ENCODE data around the gene TOGARAM2.

The TOGARAM2 gene

DNA sequence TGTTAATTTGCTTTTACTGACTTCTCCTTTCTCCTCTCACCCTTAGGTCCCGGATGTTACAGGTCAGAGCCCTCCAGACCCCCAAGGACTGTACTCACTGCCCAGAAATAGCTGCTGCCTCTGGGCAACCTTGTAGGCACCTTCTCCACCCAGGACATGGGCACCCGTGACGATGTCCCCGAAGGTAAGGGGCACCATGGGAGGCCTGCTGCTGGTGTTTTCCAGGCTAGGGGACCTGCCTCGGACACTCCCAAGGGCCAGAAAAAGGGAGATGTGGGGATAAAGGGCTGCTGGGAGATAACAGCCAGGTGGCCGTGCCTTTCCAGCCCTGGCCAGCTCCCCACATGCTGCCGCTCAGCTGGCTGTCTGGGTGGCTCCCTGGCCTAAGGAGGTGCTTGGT is 13.6 kb downstream of the TOGARAM2 start:
- no peak for DNase-seq (ENCODE audit: extremely low spot score)
- ChIA-PET POLR2A (no interaction called here), CTCF (interaction anchor here (1.7 kb wide), 1 partner anchor 929 kb away, joined by 4 read pairs; no protein-coding TSS in a partner anchor)
- TF ChIP-seq, protein P1, sequence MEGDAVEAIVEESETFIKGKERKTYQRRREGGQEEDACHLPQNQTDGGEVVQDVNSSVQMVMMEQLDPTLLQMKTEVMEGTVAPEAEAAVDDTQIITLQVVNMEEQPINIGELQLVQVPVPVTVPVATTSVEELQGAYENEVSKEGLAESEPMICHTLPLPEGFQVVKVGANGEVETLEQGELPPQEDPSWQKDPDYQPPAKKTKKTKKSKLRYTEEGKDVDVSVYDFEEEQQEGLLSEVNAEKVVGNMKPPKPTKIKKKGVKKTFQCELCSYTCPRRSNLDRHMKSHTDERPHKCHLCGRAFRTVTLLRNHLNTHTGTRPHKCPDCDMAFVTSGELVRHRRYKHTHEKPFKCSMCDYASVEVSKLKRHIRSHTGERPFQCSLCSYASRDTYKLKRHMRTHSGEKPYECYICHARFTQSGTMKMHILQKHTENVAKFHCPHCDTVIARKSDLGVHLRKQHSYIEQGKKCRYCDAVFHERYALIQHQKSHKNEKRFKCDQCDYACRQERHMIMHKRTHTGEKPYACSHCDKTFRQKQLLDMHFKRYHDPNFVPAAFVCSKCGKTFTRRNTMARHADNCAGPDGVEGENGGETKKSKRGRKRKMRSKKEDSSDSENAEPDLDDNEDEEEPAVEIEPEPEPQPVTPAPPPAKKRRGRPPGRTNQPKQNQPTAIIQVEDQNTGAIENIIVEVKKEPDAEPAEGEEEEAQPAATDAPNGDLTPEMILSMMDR (IDR thresholded peaks at IDR 0.05; ENCODE audit: control extremely low read depth, extremely low read depth, low read depth, missing control alignments): no peak

DNA sequence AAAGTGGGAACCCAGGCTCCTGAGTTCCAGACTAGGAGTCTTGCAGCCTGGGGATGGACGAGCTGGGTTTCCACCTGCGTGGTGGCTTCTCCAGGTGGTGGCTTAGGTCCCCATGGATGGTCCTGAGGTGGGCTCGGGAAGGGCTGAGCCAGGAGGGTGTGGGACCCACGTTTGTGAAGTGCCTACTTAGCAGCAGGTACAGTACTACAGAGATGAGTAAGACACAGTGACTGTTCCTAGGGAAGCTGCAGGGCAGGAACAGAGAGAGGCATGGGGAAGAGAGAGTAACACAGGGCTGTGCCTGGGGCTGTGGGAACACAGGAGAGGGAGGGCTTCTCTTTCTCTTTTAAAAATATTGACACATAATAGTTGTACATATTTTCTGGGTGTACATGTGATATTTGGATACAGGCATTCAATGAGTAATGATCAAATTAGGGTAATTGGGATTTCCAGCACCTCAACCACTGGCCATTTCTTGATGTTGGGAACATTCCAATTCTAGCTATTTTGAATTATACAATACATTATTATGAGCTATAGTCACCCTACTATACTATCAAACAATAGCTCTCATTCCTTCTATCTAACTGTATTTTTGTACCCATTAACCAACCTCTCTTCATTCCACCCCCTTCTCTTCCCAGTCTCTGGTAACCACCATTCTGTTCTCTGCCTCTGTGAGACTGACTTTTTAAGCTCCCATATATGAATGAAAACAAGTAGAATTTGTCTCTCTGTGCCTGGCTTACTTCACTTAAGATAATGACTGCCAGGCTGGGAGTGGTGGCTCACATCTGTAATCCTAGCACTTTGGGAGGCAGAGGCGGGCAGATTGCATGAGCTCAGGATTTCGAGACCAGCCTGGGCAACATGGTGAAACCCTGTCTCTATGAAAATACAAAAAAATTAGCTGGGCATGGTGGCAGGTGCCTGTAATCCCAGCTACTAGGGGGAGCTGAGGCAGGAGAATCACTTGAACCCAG is 15.0 kb downstream of the TOGARAM2 start:
- ChIA-PET CTCF (interaction anchor here (1.1 to 1.2 kb wide), 2 partner anchors 9 to 240 kb away, joined by 3 to 7 read pairs; no protein-coding TSS in a partner anchor), POLR2A (no interaction called here)
- DNase-seq (ENCODE audit: extremely low spot score): no peak
- TF ChIP-seq, protein P1 (IDR thresholded peaks at IDR 0.05; ENCODE audit: control extremely low read depth, extremely low read depth, low read depth, missing control alignments): no peak

DNA sequence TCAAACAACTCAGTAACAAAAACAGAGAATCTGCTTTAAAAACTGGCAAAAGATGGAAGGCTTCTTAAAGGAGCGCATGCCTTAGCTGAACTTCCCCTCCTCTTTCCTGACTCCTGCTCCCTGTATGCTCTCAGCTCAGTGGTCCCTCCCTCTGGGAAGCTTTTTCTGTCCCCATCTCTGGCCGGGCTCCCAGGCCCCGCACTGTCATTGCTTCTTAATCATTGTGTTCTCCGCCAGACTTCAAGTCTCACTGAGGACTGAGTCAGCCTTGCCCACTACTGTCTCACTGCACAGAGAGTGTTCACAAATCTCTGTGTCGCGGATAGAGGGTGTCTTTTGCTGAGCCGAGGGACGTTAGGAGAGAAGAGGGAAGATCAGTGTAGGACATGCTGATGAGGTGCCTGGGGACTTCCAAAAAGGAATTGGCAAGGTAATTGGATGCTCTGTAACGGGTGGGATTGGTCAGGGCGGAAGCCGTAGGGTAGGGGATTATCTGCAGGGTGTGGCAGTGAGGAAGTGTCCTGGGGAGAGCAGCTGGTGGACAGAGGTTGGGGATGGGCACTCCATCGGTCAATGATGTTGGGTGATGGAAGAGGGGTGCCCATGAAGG is 16.2 kb downstream of the TOGARAM2 start:
- ChIA-PET POLR2A (no interaction called here), CTCF (interaction anchor here (1.1 kb wide), 1 partner anchor 238 kb away, joined by 3 read pairs; no protein-coding TSS in a partner anchor)
- TF ChIP-seq, protein P1 (IDR thresholded peaks at IDR 0.05; ENCODE audit: control extremely low read depth, extremely low read depth, low read depth, missing control alignments): no peak
- DNase-seq (ENCODE audit: extremely low spot score): no peak

DNA sequence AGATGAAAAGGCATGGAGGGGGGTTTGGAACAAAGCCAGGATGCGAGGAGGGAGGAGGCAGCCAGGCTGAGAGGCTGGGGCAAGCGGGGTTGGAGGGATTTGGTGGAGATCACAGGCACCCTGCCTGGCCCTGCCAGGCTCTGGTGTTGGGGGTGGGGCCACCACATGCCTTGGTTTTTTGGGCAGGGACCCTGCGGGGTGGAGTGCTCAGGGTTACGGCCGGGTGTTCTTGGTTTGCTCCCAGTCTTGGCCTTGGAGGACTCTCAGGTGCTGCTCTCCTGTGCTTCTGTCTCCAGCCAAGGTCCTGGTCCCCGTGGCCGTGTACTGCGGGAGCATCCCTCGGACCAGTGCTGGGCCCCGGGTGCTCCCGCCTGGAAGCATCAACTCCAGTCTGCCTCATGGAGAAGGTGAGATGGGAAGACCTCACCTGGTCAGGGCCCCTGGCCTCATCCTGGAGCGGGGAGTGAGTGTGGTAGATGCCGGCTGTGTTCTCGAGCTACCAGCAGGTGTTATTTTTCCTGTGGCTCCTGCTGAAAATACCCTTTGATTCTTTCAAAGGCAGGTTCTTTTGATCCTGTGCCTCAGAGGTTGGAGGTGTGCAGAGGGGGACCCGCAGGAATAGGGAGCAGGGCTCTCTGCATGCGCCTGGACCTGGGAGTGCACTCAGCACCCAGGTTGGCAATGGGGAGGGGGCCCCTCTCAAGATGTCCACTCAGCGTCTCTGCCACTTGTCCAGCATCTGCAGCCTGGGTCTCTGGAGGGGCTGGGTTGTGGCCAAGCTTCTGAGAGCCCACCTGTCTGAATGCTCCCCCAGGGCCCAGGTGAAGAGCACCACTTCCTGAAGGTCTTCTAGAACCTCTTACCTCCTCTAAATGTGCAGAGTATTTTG is 17.0 kb downstream of the TOGARAM2 start:
- CTCF ChIA-PET: no interaction called here
- TF ChIP-seq, protein P1 (IDR thresholded peaks at IDR 0.05; ENCODE audit: control extremely low read depth, extremely low read depth, low read depth, missing control alignments): no peak
- POLR2A ChIA-PET: no interaction called here
- DNase-seq (ENCODE audit: extremely low spot score): no peak

DNA sequence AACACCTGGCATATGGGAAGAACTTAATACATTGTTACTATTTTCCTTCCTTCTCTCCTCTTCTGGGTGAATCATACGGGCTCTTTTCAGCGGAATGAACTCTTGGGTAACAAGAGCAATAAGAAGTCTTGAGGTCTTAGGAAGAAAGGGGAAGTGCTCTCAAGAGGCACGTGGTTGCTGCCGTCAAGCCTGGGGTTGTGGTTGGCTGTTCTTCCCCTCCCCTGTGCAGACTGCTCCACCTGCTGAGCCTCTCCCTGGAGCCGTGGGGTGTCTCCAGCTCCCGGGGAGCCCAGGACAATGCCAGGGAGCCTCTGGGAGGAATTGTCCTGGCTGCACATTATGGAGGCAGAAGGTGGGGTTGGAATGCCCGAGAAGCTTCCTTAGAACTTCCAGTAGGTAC is 19.4 kb downstream of the TOGARAM2 start:
- POLR2A ChIA-PET: no interaction called here
- CTCF ChIA-PET: interaction anchor here (2.5 kb wide), 1 partner anchor 16 kb away, joined by 5 read pairs; no protein-coding TSS in a partner anchor
- TF ChIP-seq, protein P1 (IDR thresholded peaks at IDR 0.05; ENCODE audit: control extremely low read depth, extremely low read depth, low read depth, missing control alignments): no peak
- peak; percentile 84 for DNase-seq (ENCODE audit: extremely low spot score)

DNA sequence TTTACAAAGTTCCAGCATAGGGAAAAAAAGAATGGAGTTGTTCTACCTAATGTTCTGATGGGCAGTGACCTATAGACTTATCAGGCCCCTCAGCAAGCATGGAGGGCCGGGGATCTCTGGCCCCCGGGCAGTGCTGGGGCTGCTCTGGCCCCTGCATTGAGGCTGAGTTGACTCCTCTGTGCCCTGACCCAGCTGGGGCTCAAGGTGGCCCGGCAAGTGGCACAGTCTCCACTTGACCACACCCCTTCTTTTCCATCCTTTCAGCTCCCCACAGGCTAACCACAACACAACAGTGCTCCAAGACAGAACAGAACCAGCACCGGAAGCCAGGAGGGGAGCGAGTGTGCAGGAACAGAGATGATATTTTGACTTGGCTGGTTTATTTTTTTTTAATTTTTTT is 19.9 kb downstream of the TOGARAM2 start:
- ChIA-PET CTCF (interaction anchor here (2.5 kb wide), 1 partner anchor 16 kb away, joined by 5 read pairs; no protein-coding TSS in a partner anchor), POLR2A (no interaction called here)
- DNase-seq (ENCODE audit: extremely low spot score): no peak
- TF ChIP-seq, protein P1 (IDR thresholded peaks at IDR 0.05; ENCODE audit: control extremely low read depth, extremely low read depth, low read depth, missing control alignments): no peak
